GM12873 (cell line): ENCODE data around the gene TRPM2.

ENCODE experiments used
- TF ChIP-seq, protein P1 (sequence below): IDR thresholded peaks from 2 replicates; pipeline ENCODE4 v1.5.1; 2012; ENCODE audit warnings: low read depth, mild to moderate bottlenecking, moderate library complexity, low read length, control low read depth; ENCODE audit not compliant: insufficient read depth; ENCODE audit errors: missing control alignments

TRPM2 gene

DNA sequence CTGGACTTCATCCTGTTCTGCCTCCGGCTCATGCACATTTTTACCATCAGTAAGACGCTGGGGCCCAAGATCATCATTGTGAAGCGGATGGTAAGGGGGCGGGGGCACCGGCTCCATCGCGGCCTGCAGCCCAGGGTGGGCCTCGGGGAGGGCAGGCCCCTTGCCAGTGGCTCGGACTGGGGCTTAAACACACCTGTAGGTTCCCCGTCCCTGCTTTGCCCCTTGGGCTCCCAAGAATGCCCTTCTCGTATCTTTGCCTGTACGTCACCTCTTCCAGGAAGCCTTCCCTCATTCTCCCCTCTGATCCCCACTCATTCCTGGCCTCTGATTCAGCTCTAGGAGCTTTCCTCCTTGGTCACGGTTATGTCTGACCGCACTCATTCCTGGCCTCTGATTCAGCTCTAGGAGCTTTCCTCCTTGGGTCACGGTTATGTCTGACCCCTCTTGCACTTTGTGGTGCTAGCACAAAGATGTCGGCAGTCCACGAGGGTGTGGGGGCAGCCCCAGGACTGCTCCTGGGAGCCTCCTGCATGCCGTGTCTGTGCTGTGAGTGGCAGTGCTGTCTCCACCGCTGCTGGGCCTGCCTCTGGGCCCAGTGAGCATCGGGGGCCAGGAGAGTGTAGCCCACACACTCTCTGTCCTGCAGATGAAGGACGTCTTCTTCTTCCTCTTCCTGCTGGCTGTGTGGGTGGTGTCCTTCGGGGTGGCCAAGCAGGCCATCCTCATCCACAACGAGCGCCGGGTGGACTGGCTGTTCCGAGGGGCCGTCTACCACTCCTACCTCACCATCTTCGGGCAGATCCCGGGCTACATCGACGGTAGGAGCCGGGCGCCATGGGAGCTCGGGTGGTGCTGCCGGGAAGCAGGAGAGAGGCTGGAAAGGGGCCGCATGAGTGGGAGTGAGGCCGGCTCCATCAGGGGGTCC lies 52.8 kb downstream of the TRPM2 start:
- TF ChIP-seq, protein P1, sequence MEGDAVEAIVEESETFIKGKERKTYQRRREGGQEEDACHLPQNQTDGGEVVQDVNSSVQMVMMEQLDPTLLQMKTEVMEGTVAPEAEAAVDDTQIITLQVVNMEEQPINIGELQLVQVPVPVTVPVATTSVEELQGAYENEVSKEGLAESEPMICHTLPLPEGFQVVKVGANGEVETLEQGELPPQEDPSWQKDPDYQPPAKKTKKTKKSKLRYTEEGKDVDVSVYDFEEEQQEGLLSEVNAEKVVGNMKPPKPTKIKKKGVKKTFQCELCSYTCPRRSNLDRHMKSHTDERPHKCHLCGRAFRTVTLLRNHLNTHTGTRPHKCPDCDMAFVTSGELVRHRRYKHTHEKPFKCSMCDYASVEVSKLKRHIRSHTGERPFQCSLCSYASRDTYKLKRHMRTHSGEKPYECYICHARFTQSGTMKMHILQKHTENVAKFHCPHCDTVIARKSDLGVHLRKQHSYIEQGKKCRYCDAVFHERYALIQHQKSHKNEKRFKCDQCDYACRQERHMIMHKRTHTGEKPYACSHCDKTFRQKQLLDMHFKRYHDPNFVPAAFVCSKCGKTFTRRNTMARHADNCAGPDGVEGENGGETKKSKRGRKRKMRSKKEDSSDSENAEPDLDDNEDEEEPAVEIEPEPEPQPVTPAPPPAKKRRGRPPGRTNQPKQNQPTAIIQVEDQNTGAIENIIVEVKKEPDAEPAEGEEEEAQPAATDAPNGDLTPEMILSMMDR, result no peak

GRCh38 chr21:44406953-44407352 lies 53.5 kb downstream of the TRPM2 start:
- TF ChIP-seq, protein P1, result no peak

- TF ChIP-seq, protein P1, result no peak
Observed at GRCh38 chr21:44407493-44407892, 54.1 kb downstream of the TRPM2 start.

- TF ChIP-seq, protein P1, result no peak
Observed at GRCh38 chr21:44408226-44408625, 54.8 kb downstream of the TRPM2 start.

DNA sequence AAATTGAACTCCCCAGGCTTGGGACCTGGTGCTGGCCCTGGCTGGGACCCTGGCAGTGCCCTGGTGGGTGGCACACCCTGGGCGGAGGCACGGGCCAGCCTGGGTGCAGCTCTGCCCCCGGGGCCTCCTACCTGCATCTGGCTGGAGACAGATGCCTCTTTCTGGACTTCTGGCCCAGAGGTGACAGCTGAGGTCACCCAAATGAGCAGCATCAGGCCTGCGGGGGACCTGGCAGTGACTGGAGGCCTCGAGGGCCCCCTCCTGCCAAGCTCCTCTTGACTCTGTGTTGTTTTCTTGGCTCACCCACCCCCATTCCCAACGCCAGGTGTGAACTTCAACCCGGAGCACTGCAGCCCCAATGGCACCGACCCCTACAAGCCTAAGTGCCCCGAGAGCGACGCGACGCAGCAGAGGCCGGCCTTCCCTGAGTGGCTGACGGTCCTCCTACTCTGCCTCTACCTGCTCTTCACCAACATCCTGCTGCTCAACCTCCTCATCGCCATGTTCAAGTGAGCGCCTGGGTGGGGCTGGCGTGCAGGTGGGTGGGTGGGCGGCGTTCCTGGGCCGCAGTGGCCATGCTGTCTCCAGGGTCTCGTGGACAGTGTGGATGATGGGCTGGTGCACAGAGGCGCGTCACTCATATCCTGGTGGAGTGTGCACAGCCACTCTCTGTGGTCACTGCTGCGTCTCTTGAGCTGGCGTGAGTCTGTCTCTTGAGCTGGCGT lies 60.3 kb downstream of the TRPM2 start:
- TF ChIP-seq, protein P1, result no peak

GRCh38 chr21:44414291-44415072 lies 61.1 kb downstream of the TRPM2 start:
- TF ChIP-seq, protein P1, result no peak
